Measurements from ENCODE around the gene CACYBP. TPM values are rescaled to one million over a fixed set of nuclear protein-coding genes. Genes with fewer than 3 reads are reported as not detected.
A peak's percentile ranks its signal among the peaks of the same experiment; 100 is the strongest.

Gene CACYBP
- 10 to 100 TPM; 60.3 to 91.7 (median 75.8) TPM for total RNA-seq
- total RNA-seq (2013): 72.5 TPM
- total RNA-seq: 40.1 to 344 (median 77.1) reads per million in 29 experiments

GRCh38 chr1:174999936-175000696, at the start of gene CACYBP:
Gene CACYBP, plus strand, starts transcription at chr1:174999947. Its CDS starts 234 bp downstream, at chr1:175000181.
- Histone ChIP-seq H3K4me1 (ENCODE audit: control insufficient read depth in 1 of 2, extremely low read depth in 1 of 2, insufficient read depth in 2 of 2, low read length in 2 of 2) (peaks cover 22% of the 10 kb centered on the region in 2 experiments), H3K4me3 (ENCODE audit: control insufficient read depth in 1 of 2, extremely low read depth in 1 of 2, low read length in 1 of 2) (peak within 1 kb of the TSS; percentile 75 to 84), H3K27ac (ENCODE audit: low read length) (peak within 1 kb of the TSS; percentile 99), H3K27me3 (replicated peaks in 1 of 2; ENCODE audit: control insufficient read depth in 2 of 2, extremely low read depth in 1 of 2, insufficient read depth in 2 of 2, low read length in 1 of 2) (no peaks in the 10 kb centered on the region), H3K36me3 (ENCODE audit: control insufficient read depth in 2 of 2, extremely low read depth in 1 of 2, insufficient read depth in 1 of 2, low read length in 1 of 2) (peaks cover 0 to 6% of the 10 kb centered on the region in 2 donors), H3K9me3 (no peaks in the 10 kb centered on the region)
- POLR2A ChIA-PET: interaction anchor here (0.6 to 2.9 kb wide), 13 partner anchors 11 to 200 kb away, joined by 3 to 58 read pairs (median 5); partner anchors contain the start of gene MRPS14 (in 1 of the 2)
- Mint-ChIP-seq H3K27ac (peak within 1 kb of the TSS; percentile 90 to 94), H3K4me3 (no peak within 1 kb of the TSS), H3K9me3 (no peaks in the 10 kb centered on the region), H3K36me3 (peaks cover 9% of the 10 kb centered on the region), H3K27me3 (no peaks in the 10 kb centered on the region), H3K4me1 (peaks cover 42 to 54% (median 49%) of the 10 kb centered on the region in 3 donors)
- WGBS (ENCODE audit: insufficient coverage): under 1% methylated on average over 71 of the region's 71 CpGs
- CTCF ChIA-PET: interaction anchor here (0.6 to 3.8 kb wide), 11 partner anchors 10 to 315 kb away, joined by 3 to 35 read pairs (median 7); partner anchors contain the start of gene MRPS14 (in 1 of the 2)
- ATAC-seq (replicated peaks in 1 of 4) (peak in 3 of 4 experiments; percentile 2 to 5 (median 4)), DNase-seq (peak in 15 of 35 experiments; percentile 5 to 56 (median 18))

GRCh38 chr1:174953285-174954072, 46.3 kb upstream of the CACYBP start:
- Histone ChIP-seq H3K27me3 (replicated peaks in 1 of 2; ENCODE audit: control insufficient read depth in 2 of 2, extremely low read depth in 1 of 2, insufficient read depth in 2 of 2, low read length in 1 of 2) (no peaks in the 10 kb centered on the region), H3K27ac (ENCODE audit: low read length) (no peak overlapping the region), H3K36me3 (ENCODE audit: control insufficient read depth in 2 of 2, extremely low read depth in 1 of 2, insufficient read depth in 1 of 2, low read length in 1 of 2) (peaks cover 0 to 2% of the 10 kb centered on the region in 2 donors), H3K9me3 (no peaks in the 10 kb centered on the region), H3K4me3 (ENCODE audit: control insufficient read depth in 1 of 2, extremely low read depth in 1 of 2, low read length in 1 of 2) (no peak overlapping the region), H3K4me1 (ENCODE audit: control insufficient read depth in 1 of 2, extremely low read depth in 1 of 2, insufficient read depth in 2 of 2, low read length in 2 of 2) (peaks cover 2 to 4% of the 10 kb centered on the region in 2 experiments)
- no peak for DNase-seq
- no peak for ATAC-seq (replicated peaks in 1 of 4)
- ChIA-PET POLR2A (no interaction called here), CTCF (interaction anchor here (0.6 to 1.0 kb wide), 2 partner anchors 30 to 569 kb away, joined by 3 read pairs; no protein-coding TSS in a partner anchor)
- no peaks in the 10 kb centered on the region for H3K9me3 Mint-ChIP-seq
- 96% methylated on average over 6 of the region's 11 CpGs for WGBS (ENCODE audit: insufficient coverage)
- peak overlapping the region; percentile 0 to 13 for H3K27ac Mint-ChIP-seq
- H3K4me3 Mint-ChIP-seq: no peak overlapping the region
- peaks cover 40 to 49% (median 44%) of the 10 kb centered on the region in 3 donors for H3K4me1 Mint-ChIP-seq
- no peaks in the 10 kb centered on the region for H3K27me3 Mint-ChIP-seq
- peaks cover 12% of the 10 kb centered on the region for H3K36me3 Mint-ChIP-seq

- peaks cover 2 to 4% of the 10 kb centered on the region in 2 experiments for H3K4me1 ChIP-seq (ENCODE audit: control insufficient read depth in 1 of 2, extremely low read depth in 1 of 2, insufficient read depth in 2 of 2, low read length in 2 of 2)
- peaks cover 0 to 4% of the 10 kb centered on the region in 2 donors for H3K36me3 ChIP-seq (ENCODE audit: control insufficient read depth in 2 of 2, extremely low read depth in 1 of 2, insufficient read depth in 1 of 2, low read length in 1 of 2)
- no peaks in the 10 kb centered on the region for H3K9me3 Mint-ChIP-seq
- H3K27ac ChIP-seq (ENCODE audit: low read length): no peak overlapping the region
- no peaks in the 10 kb centered on the region for H3K9me3 ChIP-seq
- no peak for ATAC-seq (replicated peaks in 1 of 4)
- no peaks in the 10 kb centered on the region for H3K27me3 ChIP-seq (replicated peaks in 1 of 2; ENCODE audit: control insufficient read depth in 2 of 2, extremely low read depth in 1 of 2, insufficient read depth in 2 of 2, low read length in 1 of 2)
- H3K27me3 Mint-ChIP-seq: no peaks in the 10 kb centered on the region
- H3K4me3 ChIP-seq (ENCODE audit: control insufficient read depth in 1 of 2, extremely low read depth in 1 of 2, low read length in 1 of 2): no peak overlapping the region
- ChIA-PET CTCF (interaction anchor here in 1 of 2 donors (1.0 kb wide), 1 partner anchor 29 kb away, joined by 3 read pairs; no protein-coding TSS in a partner anchor), POLR2A (no interaction called here)
- no peak for DNase-seq
- H3K4me1 Mint-ChIP-seq: peaks cover 43 to 52% (median 50%) of the 10 kb centered on the region in 3 donors
- H3K4me3 Mint-ChIP-seq: no peak overlapping the region
- peaks cover 13% of the 10 kb centered on the region for H3K36me3 Mint-ChIP-seq
- H3K27ac Mint-ChIP-seq: peak overlapping the region; percentile 45 to 57
These were observed 45.7 kb upstream of the CACYBP start for GRCh38 chr1:174954073-174954460.

- no peak for ATAC-seq (replicated peaks in 1 of 4)
- Histone ChIP-seq H3K4me3 (ENCODE audit: control insufficient read depth in 1 of 2, extremely low read depth in 1 of 2, low read length in 1 of 2) (no peak overlapping the region), H3K4me1 (ENCODE audit: control insufficient read depth in 1 of 2, extremely low read depth in 1 of 2, insufficient read depth in 2 of 2, low read length in 2 of 2) (peaks cover 2 to 4% of the 10 kb centered on the region in 2 experiments), H3K27ac (ENCODE audit: low read length) (no peak overlapping the region), H3K9me3 (no peaks in the 10 kb centered on the region), H3K36me3 (ENCODE audit: control insufficient read depth in 2 of 2, extremely low read depth in 1 of 2, insufficient read depth in 1 of 2, low read length in 1 of 2) (peaks cover 0 to 4% of the 10 kb centered on the region in 2 donors), H3K27me3 (replicated peaks in 1 of 2; ENCODE audit: control insufficient read depth in 2 of 2, extremely low read depth in 1 of 2, insufficient read depth in 2 of 2, low read length in 1 of 2) (no peaks in the 10 kb centered on the region)
- CTCF ChIA-PET: no interaction called here
- Mint-ChIP-seq H3K27ac (peak overlapping the region; percentile 45 to 57), H3K4me3 (no peak overlapping the region), H3K27me3 (no peaks in the 10 kb centered on the region), H3K4me1 (peaks cover 43 to 51% (median 50%) of the 10 kb centered on the region in 3 donors), H3K9me3 (no peaks in the 10 kb centered on the region), H3K36me3 (peaks cover 15% of the 10 kb centered on the region)
- no peak for DNase-seq
- POLR2A ChIA-PET: no interaction called here
- WGBS (ENCODE audit: insufficient coverage): no CpG with 5 or more reads among the region's 3 CpGs
These were observed 44.8 kb upstream of the CACYBP start for GRCh38 chr1:174954671-174955669.

GRCh38 chr1:174956086-174956485, 43.7 kb upstream of the CACYBP start:
- ChIA-PET CTCF (interaction anchor here in 1 of 2 donors (0.6 kb wide), 1 partner anchor 10 kb away, joined by 3 read pairs; no protein-coding TSS in a partner anchor), POLR2A (interaction anchor here in 1 of 2 donors (1.5 kb wide), 1 partner anchor 10 kb away, joined by 3 read pairs; no protein-coding TSS in a partner anchor)
- whole genome bisulfite sequencing (ENCODE audit: insufficient coverage): no CpG with 5 or more reads among the region's 3 CpGs
- no peaks in the 10 kb centered on the region for H3K27me3 ChIP-seq (replicated peaks in 1 of 2; ENCODE audit: control insufficient read depth in 2 of 2, extremely low read depth in 1 of 2, insufficient read depth in 2 of 2, low read length in 1 of 2)
- H3K9me3 ChIP-seq: no peaks in the 10 kb centered on the region
- ATAC-seq (replicated peaks in 1 of 4): no peak
- peaks cover 43 to 51% (median 47%) of the 10 kb centered on the region in 3 donors for H3K4me1 Mint-ChIP-seq
- H3K4me3 ChIP-seq (ENCODE audit: control insufficient read depth in 1 of 2, extremely low read depth in 1 of 2, low read length in 1 of 2): no peak overlapping the region
- DNase-seq: no peak
- no peaks in the 10 kb centered on the region for H3K27me3 Mint-ChIP-seq
- no peak overlapping the region for H3K27ac ChIP-seq (ENCODE audit: low read length)
- no peaks in the 10 kb centered on the region for H3K9me3 Mint-ChIP-seq
- H3K27ac Mint-ChIP-seq: no peak overlapping the region
- peaks cover 2 to 4% of the 10 kb centered on the region in 2 experiments for H3K4me1 ChIP-seq (ENCODE audit: control insufficient read depth in 1 of 2, extremely low read depth in 1 of 2, insufficient read depth in 2 of 2, low read length in 2 of 2)
- H3K36me3 Mint-ChIP-seq: peaks cover 13% of the 10 kb centered on the region
- H3K4me3 Mint-ChIP-seq: no peak overlapping the region
- peaks cover 0 to 4% of the 10 kb centered on the region in 2 donors for H3K36me3 ChIP-seq (ENCODE audit: control insufficient read depth in 2 of 2, extremely low read depth in 1 of 2, insufficient read depth in 1 of 2, low read length in 1 of 2)

All from T-cell (primary cell).